HepG2 (cell line): ENCODE results near the gene C5orf34. TPM values are rescaled to one million over a fixed set of nuclear protein-coding genes. Genes with fewer than 3 reads are reported as not detected.

Source experiments
- GABPB1 ChIP-seq: IDR thresholded peaks from 2 replicates; pipeline ENCODE4 v1.6.1; 2016; ENCODE audit warnings: mild to moderate bottlenecking, missing genetic modification reagents, moderate library complexity, missing compliant biosample characterization
- KMT2B ChIP-seq: IDR thresholded peaks from 2 replicates; pipeline ENCODE4 v1.6.1; 2016; ENCODE audit warnings: missing genetic modification reagents, missing compliant biosample characterization
- MED8 ChIP-seq: sonication (generic); formaldehyde crosslinking; IDR thresholded peaks from 2 replicates; pipeline ENCODE4 v1.8.1; 2023; ENCODE audit warnings: mild to moderate bottlenecking, missing genetic modification reagents; ENCODE audit not compliant: insufficient replicate concordance
- ZNF224 ChIP-seq: sonication (generic); formaldehyde crosslinking; IDR thresholded peaks from 2 replicates; pipeline ENCODE4 v1.5.0; 2020; ENCODE audit warnings: mild to moderate bottlenecking, missing genetic modification reagents
- ZNF570 ChIP-seq: sonication (generic); formaldehyde crosslinking; IDR thresholded peaks from 2 replicates; pipeline ENCODE4 v1.4.0; 2020; ENCODE audit warnings: mild to moderate bottlenecking, missing genetic modification reagents, borderline replicate concordance
- ZNF816 ChIP-seq: sonication (generic); formaldehyde crosslinking; IDR thresholded peaks from 2 replicates; pipeline ENCODE4 v1.8.0; 2022; ENCODE audit warnings: missing genetic modification reagents, mild to moderate bottlenecking, borderline replicate concordance
- polyA plus RNA-seq, 8 experiments: library from polyadenylated mRNA; depleted of rRNA in 3 of 8; stranded (reverse) in 7 of 8; unstranded in 1 of 8; fragments of >200 nt; fragmentation: Illumina TruSeq in 4 of 8; extraction: Trizol in 4 of 8; gene quantifications; 2 replicates each; pipeline versions ENCODE4 v1.2.1 to v1.2.3, GENCODE V29; 2011 to 2016; ENCODE audit warnings: low read depth in 4 of 8, missing spikeins in 1 of 8, mixed read lengths in 1 of 8; ENCODE audit not compliant: insufficient read depth in 1 of 8
- total RNA-seq, 5 experiments: library from RNA; depleted of rRNA; stranded (reverse); fragments of >200 nt; fragmentation: Illumina TruSeq; extraction: Trizol; gene quantifications; 2 replicates each; pipeline ENCODE4 v1.2.3, GENCODE V29; 2016; ENCODE audit warnings: low read depth in 1 of 5
- TF ChIP-seq, protein P1 (sequence below): sonication (generic); formaldehyde crosslinking; IDR thresholded peaks from 2 replicates; pipeline ENCODE4 v1.4.0; 2020; ENCODE audit warnings: missing genetic modification reagents, borderline replicate concordance
- TF ChIP-seq, protein P2 (sequence below): sonication (generic); formaldehyde crosslinking; IDR thresholded peaks from 2 replicates; pipeline ENCODE4 v1.5.1; 2020; ENCODE audit warnings: mild to moderate bottlenecking, missing genetic modification reagents, moderate library complexity
- TF ChIP-seq, protein P3 (sequence below): sonication (generic); formaldehyde crosslinking; IDR thresholded peaks from 2 replicates; pipeline ENCODE4 v1.5.1; 2020; ENCODE audit warnings: mild to moderate bottlenecking, missing genetic modification reagents, borderline replicate concordance
- TF ChIP-seq, protein P4 (sequence below): sonication (generic); formaldehyde crosslinking; IDR thresholded peaks from 2 replicates; pipeline ENCODE4 v1.4.0; 2020; ENCODE audit warnings: missing genetic modification reagents

The C5orf34 gene
- total and polyA plus RNA-seq, 2 of the 13 experiments (the other 11 are each of a cell fraction or from before 2014, with no cell fraction given): 3.2 to 6.4 TPM

DNA sequence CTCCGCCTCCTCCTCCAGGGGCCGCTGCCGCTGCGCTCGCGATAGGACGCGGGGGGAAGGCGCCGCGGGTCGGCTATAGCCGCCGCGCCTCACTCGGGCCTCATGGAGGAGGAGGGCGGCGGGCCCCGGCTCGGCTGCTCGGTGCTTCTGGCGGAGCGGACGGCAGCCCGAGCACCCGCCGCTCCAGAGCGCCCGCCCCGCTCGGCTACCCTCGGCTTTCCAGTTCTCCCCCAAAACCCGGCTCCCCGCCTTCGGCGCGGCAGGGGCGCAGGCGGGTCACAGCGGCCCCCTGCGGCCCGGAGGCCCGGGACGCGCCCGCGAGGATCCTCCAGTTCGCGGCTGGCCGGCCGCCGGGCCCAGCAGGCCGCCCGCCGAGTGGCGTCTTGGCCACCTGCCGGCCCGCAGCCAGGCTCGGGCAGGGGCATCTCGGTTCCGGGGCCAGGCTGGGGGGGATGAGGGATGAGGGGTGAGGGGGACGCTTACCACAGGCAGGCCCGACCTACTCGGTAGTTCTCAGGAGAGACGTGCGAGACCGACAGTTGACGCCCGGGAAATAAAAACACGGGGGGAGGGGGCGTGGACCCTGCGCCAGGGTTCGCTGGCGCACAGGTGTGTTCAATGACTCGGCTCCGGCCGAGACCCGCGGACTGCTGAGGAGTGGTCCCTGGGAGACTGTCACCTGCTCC, 42.1 kb upstream of the C5orf34 start, which contains the start of gene PAIP1 (continued):
- TF ChIP-seq, protein P1, sequence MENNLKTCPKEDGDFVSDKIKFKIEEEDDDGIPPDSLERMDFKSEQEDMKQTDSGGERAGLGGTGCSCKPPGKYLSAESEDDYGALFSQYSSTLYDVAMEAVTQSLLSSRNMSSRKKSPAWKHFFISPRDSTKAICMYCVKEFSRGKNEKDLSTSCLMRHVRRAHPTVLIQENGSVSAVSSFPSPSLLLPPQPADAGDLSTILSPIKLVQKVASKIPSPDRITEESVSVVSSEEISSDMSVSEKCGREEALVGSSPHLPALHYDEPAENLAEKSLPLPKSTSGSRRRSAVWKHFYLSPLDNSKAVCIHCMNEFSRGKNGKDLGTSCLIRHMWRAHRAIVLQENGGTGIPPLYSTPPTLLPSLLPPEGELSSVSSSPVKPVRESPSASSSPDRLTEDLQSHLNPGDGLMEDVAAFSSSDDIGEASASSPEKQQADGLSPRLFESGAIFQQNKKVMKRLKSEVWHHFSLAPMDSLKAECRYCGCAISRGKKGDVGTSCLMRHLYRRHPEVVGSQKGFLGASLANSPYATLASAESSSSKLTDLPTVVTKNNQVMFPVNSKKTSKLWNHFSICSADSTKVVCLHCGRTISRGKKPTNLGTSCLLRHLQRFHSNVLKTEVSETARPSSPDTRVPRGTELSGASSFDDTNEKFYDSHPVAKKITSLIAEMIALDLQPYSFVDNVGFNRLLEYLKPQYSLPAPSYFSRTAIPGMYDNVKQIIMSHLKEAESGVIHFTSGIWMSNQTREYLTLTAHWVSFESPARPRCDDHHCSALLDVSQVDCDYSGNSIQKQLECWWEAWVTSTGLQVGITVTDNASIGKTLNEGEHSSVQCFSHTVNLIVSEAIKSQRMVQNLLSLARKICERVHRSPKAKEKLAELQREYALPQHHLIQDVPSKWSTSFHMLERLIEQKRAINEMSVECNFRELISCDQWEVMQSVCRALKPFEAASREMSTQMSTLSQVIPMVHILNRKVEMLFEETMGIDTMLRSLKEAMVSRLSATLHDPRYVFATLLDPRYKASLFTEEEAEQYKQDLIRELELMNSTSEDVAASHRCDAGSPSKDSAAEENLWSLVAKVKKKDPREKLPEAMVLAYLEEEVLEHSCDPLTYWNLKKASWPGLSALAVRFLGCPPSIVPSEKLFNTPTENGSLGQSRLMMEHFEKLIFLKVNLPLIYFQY (CRISPR knock-in tag): peak; percentile 75; the same call in 1 of the 2 replicates
- TF ChIP-seq, protein P2, sequence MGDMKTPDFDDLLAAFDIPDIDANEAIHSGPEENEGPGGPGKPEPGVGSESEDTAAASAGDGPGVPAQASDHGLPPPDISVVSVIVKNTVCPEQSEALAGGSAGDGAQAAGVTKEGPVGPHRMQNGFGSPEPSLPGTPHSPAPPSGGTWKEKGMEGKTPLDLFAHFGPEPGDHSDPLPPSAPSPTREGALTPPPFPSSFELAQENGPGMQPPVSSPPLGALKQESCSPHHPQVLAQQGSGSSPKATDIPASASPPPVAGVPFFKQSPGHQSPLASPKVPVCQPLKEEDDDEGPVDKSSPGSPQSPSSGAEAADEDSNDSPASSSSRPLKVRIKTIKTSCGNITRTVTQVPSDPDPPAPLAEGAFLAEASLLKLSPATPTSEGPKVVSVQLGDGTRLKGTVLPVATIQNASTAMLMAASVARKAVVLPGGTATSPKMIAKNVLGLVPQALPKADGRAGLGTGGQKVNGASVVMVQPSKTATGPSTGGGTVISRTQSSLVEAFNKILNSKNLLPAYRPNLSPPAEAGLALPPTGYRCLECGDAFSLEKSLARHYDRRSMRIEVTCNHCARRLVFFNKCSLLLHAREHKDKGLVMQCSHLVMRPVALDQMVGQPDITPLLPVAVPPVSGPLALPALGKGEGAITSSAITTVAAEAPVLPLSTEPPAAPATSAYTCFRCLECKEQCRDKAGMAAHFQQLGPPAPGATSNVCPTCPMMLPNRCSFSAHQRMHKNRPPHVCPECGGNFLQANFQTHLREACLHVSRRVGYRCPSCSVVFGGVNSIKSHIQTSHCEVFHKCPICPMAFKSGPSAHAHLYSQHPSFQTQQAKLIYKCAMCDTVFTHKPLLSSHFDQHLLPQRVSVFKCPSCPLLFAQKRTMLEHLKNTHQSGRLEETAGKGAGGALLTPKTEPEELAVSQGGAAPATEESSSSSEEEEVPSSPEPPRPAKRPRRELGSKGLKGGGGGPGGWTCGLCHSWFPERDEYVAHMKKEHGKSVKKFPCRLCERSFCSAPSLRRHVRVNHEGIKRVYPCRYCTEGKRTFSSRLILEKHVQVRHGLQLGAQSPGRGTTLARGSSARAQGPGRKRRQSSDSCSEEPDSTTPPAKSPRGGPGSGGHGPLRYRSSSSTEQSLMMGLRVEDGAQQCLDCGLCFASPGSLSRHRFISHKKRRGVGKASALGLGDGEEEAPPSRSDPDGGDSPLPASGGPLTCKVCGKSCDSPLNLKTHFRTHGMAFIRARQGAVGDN (CRISPR knock-in tag): peak; percentile 75
- TF ChIP-seq, protein P3, sequence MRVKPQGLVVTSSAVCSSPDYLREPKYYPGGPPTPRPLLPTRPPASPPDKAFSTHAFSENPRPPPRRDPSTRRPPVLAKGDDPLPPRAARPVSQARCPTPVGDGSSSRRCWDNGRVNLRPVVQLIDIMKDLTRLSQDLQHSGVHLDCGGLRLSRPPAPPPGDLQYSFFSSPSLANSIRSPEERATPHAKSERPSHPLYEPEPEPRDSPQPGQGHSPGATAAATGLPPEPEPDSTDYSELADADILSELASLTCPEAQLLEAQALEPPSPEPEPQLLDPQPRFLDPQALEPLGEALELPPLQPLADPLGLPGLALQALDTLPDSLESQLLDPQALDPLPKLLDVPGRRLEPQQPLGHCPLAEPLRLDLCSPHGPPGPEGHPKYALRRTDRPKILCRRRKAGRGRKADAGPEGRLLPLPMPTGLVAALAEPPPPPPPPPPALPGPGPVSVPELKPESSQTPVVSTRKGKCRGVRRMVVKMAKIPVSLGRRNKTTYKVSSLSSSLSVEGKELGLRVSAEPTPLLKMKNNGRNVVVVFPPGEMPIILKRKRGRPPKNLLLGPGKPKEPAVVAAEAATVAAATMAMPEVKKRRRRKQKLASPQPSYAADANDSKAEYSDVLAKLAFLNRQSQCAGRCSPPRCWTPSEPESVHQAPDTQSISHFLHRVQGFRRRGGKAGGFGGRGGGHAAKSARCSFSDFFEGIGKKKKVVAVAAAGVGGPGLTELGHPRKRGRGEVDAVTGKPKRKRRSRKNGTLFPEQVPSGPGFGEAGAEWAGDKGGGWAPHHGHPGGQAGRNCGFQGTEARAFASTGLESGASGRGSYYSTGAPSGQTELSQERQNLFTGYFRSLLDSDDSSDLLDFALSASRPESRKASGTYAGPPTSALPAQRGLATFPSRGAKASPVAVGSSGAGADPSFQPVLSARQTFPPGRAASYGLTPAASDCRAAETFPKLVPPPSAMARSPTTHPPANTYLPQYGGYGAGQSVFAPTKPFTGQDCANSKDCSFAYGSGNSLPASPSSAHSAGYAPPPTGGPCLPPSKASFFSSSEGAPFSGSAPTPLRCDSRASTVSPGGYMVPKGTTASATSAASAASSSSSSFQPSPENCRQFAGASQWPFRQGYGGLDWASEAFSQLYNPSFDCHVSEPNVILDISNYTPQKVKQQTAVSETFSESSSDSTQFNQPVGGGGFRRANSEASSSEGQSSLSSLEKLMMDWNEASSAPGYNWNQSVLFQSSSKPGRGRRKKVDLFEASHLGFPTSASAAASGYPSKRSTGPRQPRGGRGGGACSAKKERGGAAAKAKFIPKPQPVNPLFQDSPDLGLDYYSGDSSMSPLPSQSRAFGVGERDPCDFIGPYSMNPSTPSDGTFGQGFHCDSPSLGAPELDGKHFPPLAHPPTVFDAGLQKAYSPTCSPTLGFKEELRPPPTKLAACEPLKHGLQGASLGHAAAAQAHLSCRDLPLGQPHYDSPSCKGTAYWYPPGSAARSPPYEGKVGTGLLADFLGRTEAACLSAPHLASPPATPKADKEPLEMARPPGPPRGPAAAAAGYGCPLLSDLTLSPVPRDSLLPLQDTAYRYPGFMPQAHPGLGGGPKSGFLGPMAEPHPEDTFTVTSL (CRISPR knock-in tag): peak; percentile 41; the same call in 1 of the 2 replicates
- TF ChIP-seq ZNF224 (CRISPR knock-in tag) (peak; percentile 71; the same call in 1 of the 2 replicates), KMT2B (CRISPR knock-in tag) (peak; percentile 42; the same call in 1 of the 2 replicates), ZNF570 (no peak), MED8 (CRISPR knock-in tag) (no peak), ZNF816 (CRISPR knock-in tag) (peak; percentile 66; the same call in 1 of the 2 replicates), GABPB1 (peak; percentile 66; the same call in 1 of the 2 replicates)
- TF ChIP-seq, protein P4, sequence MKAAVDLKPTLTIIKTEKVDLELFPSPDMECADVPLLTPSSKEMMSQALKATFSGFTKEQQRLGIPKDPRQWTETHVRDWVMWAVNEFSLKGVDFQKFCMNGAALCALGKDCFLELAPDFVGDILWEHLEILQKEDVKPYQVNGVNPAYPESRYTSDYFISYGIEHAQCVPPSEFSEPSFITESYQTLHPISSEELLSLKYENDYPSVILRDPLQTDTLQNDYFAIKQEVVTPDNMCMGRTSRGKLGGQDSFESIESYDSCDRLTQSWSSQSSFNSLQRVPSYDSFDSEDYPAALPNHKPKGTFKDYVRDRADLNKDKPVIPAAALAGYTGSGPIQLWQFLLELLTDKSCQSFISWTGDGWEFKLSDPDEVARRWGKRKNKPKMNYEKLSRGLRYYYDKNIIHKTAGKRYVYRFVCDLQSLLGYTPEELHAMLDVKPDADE (CRISPR knock-in tag): 0 out of 2 replicates have a peak, but pooled peaks have one; percentile 58
